Endothelial cell of umbilical vein (primary cell): ENCODE results near the gene UBE2G1. TPM values are rescaled to one million over a fixed set of nuclear protein-coding genes. Genes with fewer than 3 reads are reported as not detected.

Experiments used
- BruUV-seq: library from RNA; stranded (reverse); fragments of 400-500 nt; replicated peaks from 2 replicates; lab custom pipeline; 2021; lab: Mats Ljungman, UMichigan
- CTCF ChIA-PET: fragments of 300-600, 350-600 bp; sonication (Branson Sonifier 250); formaldehyde crosslinking; loops from one replicate; lab custom pipeline; 2021; ENCODE audit warnings: antibody characterized with exemption, inconsistent platforms; lab: Charles Lee
- POLR2A ChIA-PET: fragments of 300-600, 350-600 bp; sonication (Branson Sonifier 250); formaldehyde crosslinking; loops from one replicate; lab custom pipeline; 2021; ENCODE audit warnings: antibody characterized with exemption, inconsistent platforms; lab: Charles Lee
- DNase-seq: peaks from one replicate; pipeline ENCODE4 v3.0.0-alpha.2; 2011; ENCODE audit warnings: low read depth, low spot score
- FAIRE-seq: peaks from 2 replicates; lab custom pipeline; 2011; peaks lifted over from hg19 to GRCh38; lab: Jason Lieb, UNC
- H2AFZ ChIP-seq: 2 replicates; pipeline ENCODE4 v1.6.0; 2012; ENCODE audit warnings: low read depth, low read length, control low read depth, inconsistent platforms
- H3K27ac ChIP-seq: 2 replicates; pipeline ENCODE4 v1.5.1; 2011; ENCODE audit warnings: low read depth, mild to moderate bottlenecking, control low read depth, low read length, moderate library complexity; ENCODE audit not compliant: insufficient read depth
- H3K27me3 ChIP-seq, 2 experiments: 2 replicates each; pipeline versions ENCODE4 v1.6.0 to v1.6.1; 2011; ENCODE audit warnings: low read length in 2 of 2, mixed read lengths in 1 of 2; ENCODE audit not compliant: control insufficient read depth in 2 of 2, insufficient read depth in 2 of 2
- H3K36me3 ChIP-seq, 2 experiments: 2 replicates in 1 of 2; 3 replicates in 1 of 2; pipeline ENCODE4 v1.5.1; 2011; ENCODE audit warnings: low read length in 2 of 2, mild to moderate bottlenecking in 1 of 2, moderate library complexity in 1 of 2; ENCODE audit not compliant: control insufficient read depth in 2 of 2, insufficient read depth in 2 of 2; ENCODE audit errors: extremely low read depth in 1 of 2
- H3K4me1 ChIP-seq: 3 replicates; pipeline ENCODE4 v1.5.1; 2011; ENCODE audit warnings: mild to moderate bottlenecking, low read length; ENCODE audit not compliant: control insufficient read depth, insufficient read depth; ENCODE audit errors: extremely low read depth
- H3K4me2 ChIP-seq: 2 replicates; pipeline ENCODE4 v1.6.1; 2011; ENCODE audit warnings: low read length, control low read depth, mixed read lengths; ENCODE audit not compliant: insufficient read depth
- H3K4me3 ChIP-seq, 3 experiments: fragments of 200-600 bp in 1 of 3; sonication (generic), shearing (Covaris generic) in 1 of 3; replicated peaks in 1 of 3; 2 replicates each; pipeline ENCODE4 v1.5.1; 2011 to 2016; ENCODE audit warnings: control low read depth in 3 of 3, low read length in 3 of 3, mild to moderate bottlenecking in 2 of 3, inconsistent platforms in 1 of 3, low read depth in 1 of 3, moderate library complexity in 1 of 3; ENCODE audit not compliant: insufficient read depth in 1 of 3
- H3K79me2 ChIP-seq: 2 replicates; pipeline ENCODE4 v1.6.0; 2012; ENCODE audit warnings: low read length, inconsistent platforms; ENCODE audit not compliant: control insufficient read depth, insufficient read depth
- H3K9ac ChIP-seq: replicated peaks from 2 replicates; pipeline ENCODE3; 2011; ENCODE audit warnings: low read length, control low read depth; ENCODE audit not compliant: insufficient read depth; ENCODE audit errors: extremely low read depth
- H3K9me1 ChIP-seq: replicated peaks from 3 replicates; pipeline ENCODE4 v1.6.0; 2011; ENCODE audit warnings: mild to moderate bottlenecking, low read length; ENCODE audit not compliant: control insufficient read depth, insufficient read depth; ENCODE audit errors: extremely low read depth
- H3K9me3 ChIP-seq: replicated peaks from 2 replicates; pipeline ENCODE4 v1.5.1; 2012; ENCODE audit warnings: low read length, inconsistent platforms; ENCODE audit not compliant: control insufficient read depth, insufficient read depth
- H4K20me1 ChIP-seq: replicated peaks from 2 replicates; pipeline ENCODE3; 2011; ENCODE audit warnings: mild to moderate bottlenecking, low read length; ENCODE audit not compliant: control insufficient read depth, insufficient read depth; ENCODE audit errors: extremely low read depth
- CTCF ChIP-seq, 2 donors: IDR thresholded peaks; 1 replicate in 1 of 2; 2 replicates in 1 of 2; pipeline ENCODE4 v1.5.1; 2011; ENCODE audit warnings: low read length in 2 of 2, mild to moderate bottlenecking in 2 of 2, moderate library complexity in 2 of 2, control low read depth in 1 of 2, inconsistent platforms in 1 of 2, low read depth in 1 of 2; ENCODE audit not compliant: insufficient read depth in 1 of 2; ENCODE audit errors: extremely low read depth in 1 of 2
- EZH2 ChIP-seq: IDR thresholded peaks from 2 replicates; pipeline ENCODE4 v1.6.1; 2012; ENCODE audit warnings: borderline replicate concordance, low read depth, mild to moderate bottlenecking, moderate library complexity, low read length, inconsistent platforms; ENCODE audit not compliant: severe bottlenecking
- FOS ChIP-seq: IDR thresholded peaks from 2 replicates; pipeline ENCODE4 v1.6.1; 2011; ENCODE audit warnings: mild to moderate bottlenecking, low read length, moderate library complexity, borderline replicate concordance; ENCODE audit not compliant: insufficient read depth
- GATA2 ChIP-seq: IDR thresholded peaks from 2 replicates; pipeline ENCODE4 v1.7.0; 2011; ENCODE audit warnings: low read depth, mild to moderate bottlenecking, moderate library complexity, mixed read lengths, low read length; ENCODE audit not compliant: insufficient read length, insufficient read depth
- JUN ChIP-seq: IDR thresholded peaks from 2 replicates; pipeline ENCODE4 v1.6.1; 2011; ENCODE audit warnings: borderline replicate concordance, low read depth; ENCODE audit not compliant: insufficient read length, insufficient read depth
- MAX ChIP-seq: IDR thresholded peaks from 2 replicates; pipeline ENCODE4 v1.6.1; 2011; ENCODE audit not compliant: insufficient read depth, insufficient read length
- MYC ChIP-seq: IDR thresholded peaks from one replicate; pipeline ENCODE4 v1.6.1; 2011; ENCODE audit warnings: mild to moderate bottlenecking, low read depth, low read length
- POLR2A ChIP-seq: IDR thresholded peaks from 2 replicates; pipeline ENCODE4 v1.6.1; 2012; ENCODE audit warnings: low read depth, mild to moderate bottlenecking, control low read depth, low read length
- POLR2AphosphoS5 ChIP-seq: IDR thresholded peaks from 2 replicates; pipeline ENCODE4 v1.6.1; 2012; ENCODE audit warnings: low read depth, mild to moderate bottlenecking, control low read depth, low read length, moderate library complexity; ENCODE audit not compliant: insufficient read depth
- dilution Hi-C: fragments of 300-500 bp; cut with MboI; formaldehyde crosslinking; loops from one replicate; pipeline ENCODE4 v1.15.0; 2019; ENCODE audit warnings: low sequenced_read_pairs; ENCODE audit not compliant: extremely low pct_ligation_motif_present
- intact Hi-C: fragments of 100-400 bp; cut with micrococcal nuclease; formaldehyde crosslinking; loops from one replicate; pipeline ENCODE4 v1.10.0; 2022
- polyA plus RNA-seq, 4 experiments: library from polyadenylated mRNA; depleted of rRNA in 3 of 4; stranded (reverse) in 3 of 4; unstranded in 1 of 4; fragments of >200 nt; gene quantifications; 2 replicates each; pipeline versions ENCODE4 v1.2.1 to v1.2.3, GENCODE V29; 2011 to 2012; ENCODE audit warnings: missing spikeins in 1 of 4
- total RNA-seq: library from RNA; stranded (reverse); gene quantifications from 2 replicates; pipeline ENCODE4 v1.2.3, GENCODE V29; 2021

Gene UBE2G1
- total and polyA plus RNA-seq, 2 donors (not counting 3 experiments of a cell fraction or from before 2014, with no cell fraction given): 29.2 to 79.6 TPM

- POLR2A ChIA-PET: no interaction called here
Measured at GRCh38 chr17:4387137-4387536, 20.7 kb upstream of the UBE2G1 start.

More at GRCh38 chr17:4387137-4387536, 20.7 kb upstream of the UBE2G1 start:
- H3K9ac ChIP-seq: no peak overlapping the region
- no peaks in the 10 kb centered on the region for H4K20me1 ChIP-seq
- H3K4me1 ChIP-seq: no peaks in the 10 kb centered on the region
- FAIRE-seq (no peak), DNase-seq (no peak)
- no peaks in the 10 kb centered on the region for H3K79me2 ChIP-seq
- no peak overlapping the region for H3K27ac ChIP-seq
- H3K4me3 ChIP-seq: no peak overlapping the region
- no TSS peak for BruUV-seq
- no peaks in the 10 kb centered on the region for H3K27me3 ChIP-seq
- no peak overlapping the region for H2AFZ ChIP-seq
- H3K36me3 ChIP-seq: no peaks in the 10 kb centered on the region
- H3K9me1 ChIP-seq: no peaks in the 10 kb centered on the region
- CTCF ChIA-PET: interaction anchor here (0.6 kb wide), 1 partner anchor 130 kb away, joined by 3 read pairs; no protein-coding TSS in a partner anchor
- no peaks in the 10 kb centered on the region for H3K9me3 ChIP-seq
- dilution Hi-C loops: no loop called here
- intact Hi-C loops: no loop called here
- TF ChIP-seq POLR2A (no peak), FOS (no peak), GATA2 (no peak), MAX (no peak), CTCF (IDR thresholded peaks at IDR 0.05; ENCODE audit: extremely low read depth in 1 of 2, insufficient read depth in 1 of 2, low read depth in 1 of 2, low read length in 2 of 2) (no peak), POLR2AphosphoS5 (no peak), EZH2 (no peak), JUN (no peak), MYC (no peak)
- no peak overlapping the region for H3K4me2 ChIP-seq
